Heart left ventricle (tissue), 16 donors: Measurements from ENCODE around the gene HID1. TPM values are rescaled to one million over a fixed set of nuclear protein-coding genes. Genes with fewer than 3 reads are reported as not detected.

Experiments used
- ATAC-seq, 4 donors: fragments of 200-7000 bp; cut with Tn5 transposase; one replicate each; pipeline ENCODE4 v1.9.1; 2020 to 2022; ENCODE audit warnings: moderate library complexity in 4 of 4, mild to moderate bottlenecking in 3 of 4, moderate number of reproducible peaks in 1 of 4
- DNase-seq, 5 donors: peaks; one replicate each; pipeline ENCODE4 v3.0.0-alpha.2; 2020
- H3K27ac ChIP-seq, 12 donors: fragments of 200-600 bp; sonication (generic) in 4 of 12; one replicate each; pipeline versions ENCODE4 v1.5.0 to v1.8.0; 2016 to 2022; ENCODE audit warnings: mild to moderate bottlenecking in 2 of 12
- H3K27me3 ChIP-seq, 9 donors: fragments of 200-600 bp; sonication (generic) in 2 of 9; one replicate each; pipeline versions ENCODE4 v1.5.1 to v1.8.0; 2016 to 2022; ENCODE audit warnings: mild to moderate bottlenecking in 3 of 9
- H3K36me3 ChIP-seq, 9 donors: fragments of 200-600 bp; sonication (generic) in 2 of 9; one replicate each; pipeline versions ENCODE4 v1.5.0 to v1.8.0; 2018 to 2022; ENCODE audit warnings: mild to moderate bottlenecking in 2 of 9
- H3K4me1 ChIP-seq, 12 donors: fragments of 200-600 bp; sonication (generic) in 4 of 12; one replicate each; pipeline versions ENCODE4 v1.5.0 to v1.8.0; 2016 to 2022; ENCODE audit warnings: mild to moderate bottlenecking in 3 of 12
- H3K4me3 ChIP-seq, 12 donors: fragments of 200-600 bp; sonication (generic) in 4 of 12; one replicate each; pipeline versions ENCODE4 v1.5.0 to v1.8.0; 2017 to 2022; ENCODE audit warnings: mild to moderate bottlenecking in 9 of 12, moderate library complexity in 4 of 12
- H3K9me3 ChIP-seq, 12 donors: fragments of 200-600 bp; sonication (generic) in 4 of 12; one replicate each; pipeline versions ENCODE4 v1.5.0 to v1.8.0; 2016 to 2022; ENCODE audit warnings: mild to moderate bottlenecking in 1 of 12
- POLR2A ChIP-seq, 2 donors: fragments of 450-650 bp; IDR thresholded peaks; one replicate each; pipeline ENCODE4 v1.6.1; 2017; ENCODE audit warnings: antibody characterized with exemption in 2 of 2, mild to moderate bottlenecking in 2 of 2, moderate library complexity in 2 of 2
- WGBS, 4 donors: extraction: QIAGEN DNeasy Blood & Tissue Kit in 2 of 4; methylation state at CpG; one replicate each; pipeline versions ENCODE4 v1.1.5 to v1.1.7; 2013 to 2018; 5-methylcytosine and 5-hydroxymethylcytosine counted together
- intact Hi-C, 10 donors: fragments of 100-400 bp; cut with DNase I; formaldehyde crosslinking; loops; one replicate each; pipeline versions ENCODE4 v1.11.1 to v1.14.2; 2022
- polyA plus RNA-seq, 2 donors: library from polyadenylated mRNA; stranded (reverse); fragments of 200-250 nt; gene quantifications; one replicate each; pipeline ENCODE4 v1.2.3, GENCODE V29; 2013
- total RNA-seq, 9 donors: library from RNA; depleted of rRNA in 2 of 9; stranded (reverse); fragments of >200 nt in 2 of 9; fragmentation: NEBNext Ultra II Directional in 3 of 9; extraction: Animal tissue kit (Norgen Biotek cat#: 25700) in 3 of 9; gene quantifications; one replicate each; pipeline versions ENCODE4 v1.1.0 to v1.2.4, GENCODE V29; 2016 to 2023
- TF ChIP-seq, protein P1 (sequence below), 12 donors: fragments of 200-600 bp; sonication (generic) in 4 of 12; IDR thresholded peaks; one replicate each; pipeline versions ENCODE4 v1.5.0 to v1.8.0; 2018 to 2022; ENCODE audit warnings: antibody characterized with exemption in 12 of 12, mild to moderate bottlenecking in 5 of 12
- donor health status: ischemic (EF 13 %, LVEDD 7.1; RV severe dilation, severe dysfunction).
- donor health status: healthy with polysubstance abuse.
- donor health status: DM: no; HTN: yes; CAD: no.
- donor health status: DM: no; HTN: no; CAD: no.
- donor health status: ischemic (EF 25% LVEDD 6.9; RV normal size, moderate dysfunction).
- donor health status: ischemic (EF 25% LVEDD 5.7; RV mildly dilated, moderate dysfunction).
- donor health status: healthy.
- donor health status: DM: yes; HTN: yes; CAD: no.
- donor health status: ischemic (EF 35%, LVEDD 5.7; RV mildly dilated, moderate dysfunction).
- donor health status: nonischemic (EF 11% LVEDD 7.7; RV severe dilation, severe dysfunction).
- donor health status: DM: yes; HTN: yes; CAD: no.
- donor health status: PGD.
- donor health status: ischemic (EF 29% LVEDD 5.4; RV normal size, mild dysfunction).
- donor health status: nonischemic (EF 23%, LVEDD 6.1; RV moderate dilation, normal function).

HID1 gene
- total and polyA plus RNA-seq, 11 donors: 5.7 to 15.7 (median 9.8) TPM

DNA sequence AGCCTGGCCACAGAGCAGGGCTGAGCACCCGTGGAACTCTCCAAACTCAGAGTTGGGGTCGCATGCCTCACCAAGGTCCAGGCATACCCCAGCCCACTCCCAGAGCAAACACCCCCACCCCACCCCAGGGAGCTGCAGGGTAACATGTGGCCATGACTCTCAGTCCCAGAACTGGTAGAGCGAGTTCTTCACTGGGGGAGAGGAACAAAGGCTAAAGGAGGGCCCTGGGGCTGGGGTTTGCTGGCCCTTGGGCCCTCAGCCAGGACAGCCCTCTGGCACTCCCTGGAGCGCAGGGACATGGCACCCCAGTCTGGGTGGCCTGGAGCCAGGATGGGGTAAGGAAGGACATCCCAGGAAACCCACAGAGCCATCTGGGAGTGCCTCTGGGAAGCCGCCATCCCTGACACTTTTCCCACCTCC lies 4.2 kb downstream of the HID1 start:
- H3K4me3 ChIP-seq: no peak overlapping the region
- ATAC-seq (no peak), DNase-seq (peak in 1 of 5 donors; percentile 11)
- intact Hi-C loops: loop anchor here in 2 of 10 donors (5.0 to 10.0 kb wide), 2 partner anchors 39 to 156 kb away; no protein-coding TSS in a partner anchor
- H3K36me3 ChIP-seq: no peaks in the 10 kb centered on the region
- TF ChIP-seq POLR2A (IDR thresholded peaks at IDR 0.05): no peak
- TF ChIP-seq, protein P1, sequence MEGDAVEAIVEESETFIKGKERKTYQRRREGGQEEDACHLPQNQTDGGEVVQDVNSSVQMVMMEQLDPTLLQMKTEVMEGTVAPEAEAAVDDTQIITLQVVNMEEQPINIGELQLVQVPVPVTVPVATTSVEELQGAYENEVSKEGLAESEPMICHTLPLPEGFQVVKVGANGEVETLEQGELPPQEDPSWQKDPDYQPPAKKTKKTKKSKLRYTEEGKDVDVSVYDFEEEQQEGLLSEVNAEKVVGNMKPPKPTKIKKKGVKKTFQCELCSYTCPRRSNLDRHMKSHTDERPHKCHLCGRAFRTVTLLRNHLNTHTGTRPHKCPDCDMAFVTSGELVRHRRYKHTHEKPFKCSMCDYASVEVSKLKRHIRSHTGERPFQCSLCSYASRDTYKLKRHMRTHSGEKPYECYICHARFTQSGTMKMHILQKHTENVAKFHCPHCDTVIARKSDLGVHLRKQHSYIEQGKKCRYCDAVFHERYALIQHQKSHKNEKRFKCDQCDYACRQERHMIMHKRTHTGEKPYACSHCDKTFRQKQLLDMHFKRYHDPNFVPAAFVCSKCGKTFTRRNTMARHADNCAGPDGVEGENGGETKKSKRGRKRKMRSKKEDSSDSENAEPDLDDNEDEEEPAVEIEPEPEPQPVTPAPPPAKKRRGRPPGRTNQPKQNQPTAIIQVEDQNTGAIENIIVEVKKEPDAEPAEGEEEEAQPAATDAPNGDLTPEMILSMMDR (IDR thresholded peaks at IDR 0.05): no peak
- no peak overlapping the region for H3K27ac ChIP-seq
- H3K4me1 ChIP-seq: peaks cover 0 to 26% (median 12%) of the 10 kb centered on the region in 12 donors
- H3K9me3 ChIP-seq: no peaks in the 10 kb centered on the region
- WGBS, 4 donors: 87 to 92% (median 89%) methylated on average over 4 to 5 of the region's 5 CpGs
- peaks cover 0 to 18% (median 0%) of the 10 kb centered on the region in 9 donors for H3K27me3 ChIP-seq

DNA sequence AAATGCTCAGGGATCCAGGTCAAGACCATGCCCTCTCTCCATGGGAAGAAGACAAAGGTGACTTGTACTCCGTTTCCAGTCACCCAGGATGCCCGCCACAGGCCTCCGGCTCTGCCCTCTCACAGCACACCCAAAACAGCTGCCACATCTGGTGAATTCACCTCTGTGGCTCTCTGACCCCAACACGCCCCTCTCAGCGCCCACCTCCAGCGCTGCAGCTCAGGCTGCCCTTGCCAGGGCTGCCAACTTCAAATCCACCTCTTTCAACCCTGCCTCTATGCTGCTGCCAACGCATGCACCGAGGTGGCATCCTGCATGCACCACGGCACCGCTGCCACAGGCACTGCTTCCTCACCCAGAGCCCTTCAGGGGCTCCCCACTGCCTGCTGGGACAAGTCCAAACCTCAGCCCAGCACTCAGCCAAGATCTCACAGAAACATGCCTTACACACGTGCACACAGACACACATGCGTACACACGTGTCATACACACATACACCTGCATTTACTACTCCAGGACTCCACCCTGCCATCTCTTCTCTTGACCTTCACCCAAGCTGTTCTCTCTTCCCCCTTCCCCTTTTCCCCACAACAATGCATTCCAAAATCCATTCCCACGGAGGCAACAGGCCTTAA lies 7.5 kb downstream of the HID1 start:
- Histone ChIP-seq H3K27me3 (no peaks in the 10 kb centered on the region), H3K9me3 (no peaks in the 10 kb centered on the region), H3K36me3 (peaks cover 0 to 2% (median 0%) of the 10 kb centered on the region in 9 donors), H3K4me3 (no peak overlapping the region), H3K4me1 (peaks cover 0 to 13% (median 0%) of the 10 kb centered on the region in 12 donors), H3K27ac (no peak overlapping the region)
- 84 to 90% (median 87%) methylated on average over 14 of the region's 14 CpGs for WGBS, 4 donors
- no peak for DNase-seq
- no peak for ATAC-seq
- TF ChIP-seq, protein P1 (IDR thresholded peaks at IDR 0.05): no peak
- no peak for TF ChIP-seq POLR2A (IDR thresholded peaks at IDR 0.05)
- intact Hi-C loops: loop anchor here in 9 of 10 donors (5.0 to 10.0 kb wide), 9 partner anchors 42 to 242 kb away; partner anchors contain the start of genes MRPL58 (in 6 of the 9), ATP5PD (in 1 of the 9), KCTD2 (in 1 of the 9) and NUP85 (in 1 of the 9)

- Histone ChIP-seq H3K4me1 (peaks cover 0 to 6% (median 0%) of the 10 kb centered on the region in 12 donors), H3K36me3 (peaks cover 0 to 3% (median 0%) of the 10 kb centered on the region in 9 donors), H3K9me3 (no peaks in the 10 kb centered on the region), H3K27me3 (no peaks in the 10 kb centered on the region), H3K4me3 (no peak overlapping the region), H3K27ac (no peak overlapping the region)
- peak in 1 of 5 donors; percentile 40 for DNase-seq
- no peak for ATAC-seq
- TF ChIP-seq, protein P1 (IDR thresholded peaks at IDR 0.05): no peak
- TF ChIP-seq POLR2A (IDR thresholded peaks at IDR 0.05): no peak
- 89 to 98% (median 94%) methylated on average over 8 to 12 of the region's 12 CpGs for WGBS, 4 donors
- intact Hi-C loops: loop anchor here in 9 of 10 donors (5.0 to 10.0 kb wide), 8 partner anchors 48 to 243 kb away; partner anchors contain the start of genes MRPL58 (in 6 of the 9), ATP5PD (in 1 of the 9), KCTD2 (in 1 of the 9) and NUP85 (in 1 of the 9)
Measured at GRCh38 chr17:74964246-74964761, 8.3 kb downstream of the HID1 start.

DNA sequence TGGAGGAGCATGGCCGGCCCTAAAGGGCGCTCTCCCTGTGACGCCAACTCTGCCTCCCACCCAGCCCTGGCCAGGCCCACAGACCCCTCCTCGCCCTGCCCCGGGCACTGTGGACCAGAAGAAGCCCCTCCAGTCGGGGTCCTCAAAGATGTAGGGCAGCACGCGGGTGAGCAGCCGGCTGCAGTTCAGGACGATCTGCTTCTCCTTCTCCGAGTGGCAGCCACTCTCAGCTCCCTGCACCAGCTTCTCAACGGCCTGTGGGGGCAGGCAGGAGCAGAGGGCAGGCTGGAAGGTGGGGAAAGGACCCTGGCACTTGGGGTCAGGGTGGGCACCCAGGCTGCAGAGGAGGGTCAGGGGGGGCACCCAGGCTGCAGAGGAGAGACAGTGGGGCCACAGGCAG lies 8.9 kb downstream of the HID1 start:
- Histone ChIP-seq H3K36me3 (peaks cover 0 to 3% (median 0%) of the 10 kb centered on the region in 9 donors), H3K27me3 (no peaks in the 10 kb centered on the region), H3K4me3 (no peak overlapping the region), H3K4me1 (peaks cover 0 to 6% (median 0%) of the 10 kb centered on the region in 12 donors), H3K27ac (no peak overlapping the region), H3K9me3 (no peaks in the 10 kb centered on the region)
- WGBS, 4 donors: 71 to 81% (median 77%) methylated on average over 8 to 12 of the region's 12 CpGs
- no peak for ATAC-seq
- TF ChIP-seq, protein P1 (IDR thresholded peaks at IDR 0.05): no peak
- TF ChIP-seq POLR2A (IDR thresholded peaks at IDR 0.05): no peak
- DNase-seq: peak in 1 of 5 donors; percentile 26
- intact Hi-C loops: loop anchor here in 9 of 10 donors (5.0 to 10.0 kb wide), 8 partner anchors 49 to 244 kb away; partner anchors contain the start of genes MRPL58 (in 6 of the 9), ATP5PD (in 1 of the 9), KCTD2 (in 1 of the 9) and NUP85 (in 1 of the 9)
